ENCODE results near the gene ITPR1. TPM values are rescaled to one million over a fixed set of nuclear protein-coding genes. Genes with fewer than 3 reads are reported as not detected.

Gene ITPR1
- total and polyA plus RNA-seq, 4 experiments from 2014 or later: 6.1 to 72.8 (median 44.2) TPM

GRCh38 chr3:4853749-4854140 lies 360.6 kb downstream of the ITPR1 start:
- no peaks in the 10 kb centered on the region for H3K9me3 Mint-ChIP-seq
- peak overlapping the region; percentile 12 for H3K27ac ChIP-seq (ENCODE audit: low read depth, low read length)

GRCh38 chr3:4855676-4856075 lies 362.5 kb downstream of the ITPR1 start:
- Histone ChIP-seq H3K36me3 (ENCODE audit: insufficient read depth, low read length) (no peaks in the 10 kb centered on the region), H3K27me3 (ENCODE audit: insufficient read depth, low read length) (no peaks in the 10 kb centered on the region), H3K4me1 (ENCODE audit: insufficient read depth, low read length) (peaks cover 38% of the 10 kb centered on the region), H3K4me3 (ENCODE audit: low read length in 2 of 2) (no peak overlapping the region), H3K9me3 (ENCODE audit: control insufficient read depth in 1 of 2, low read length in 2 of 2) (no peaks in the 10 kb centered on the region), H3K27ac (ENCODE audit: low read depth, low read length) (no peak overlapping the region)
- H3K27ac Mint-ChIP-seq: peak overlapping the region in 5 of 7 donors; percentile 36 to 82 (median 63)
- no peaks in the 10 kb centered on the region for H3K27me3 Mint-ChIP-seq
- DNase-seq: peak in 1 of 5 donors; percentile 44
- CTCF ChIA-PET (ENCODE audit: partially characterized antibody): no interaction called here
- peaks cover 30 to 56% (median 48%) of the 10 kb centered on the region in 4 donors for H3K4me1 Mint-ChIP-seq
- H3K9me3 Mint-ChIP-seq: peaks cover 0 to 6% (median 4%) of the 10 kb centered on the region in 8 donors
- POLR2A ChIA-PET (ENCODE audit: partially characterized antibody): no interaction called here
- H3K4me3 Mint-ChIP-seq: peak overlapping the region in 3 of 8 donors; percentile 7 to 28 (median 9)
- peaks cover 8 to 23% of the 10 kb centered on the region in 2 donors for H3K36me3 Mint-ChIP-seq
- intact Hi-C loops (cut with micrococcal nuclease): loop anchor here (1.0 kb wide), 1 partner anchor 8 kb away; no protein-coding TSS in a partner anchor

More at GRCh38 chr3:4853749-4854140, 360.6 kb downstream of the ITPR1 start:
- Mint-ChIP-seq H3K4me1 (peaks cover 45 to 75% (median 64%) of the 10 kb centered on the region in 4 donors), H3K4me3 (peak overlapping the region in 3 of 8 donors; percentile 8 to 64 (median 40)), H3K27me3 (no peaks in the 10 kb centered on the region), H3K27ac (peak overlapping the region; percentile 32 to 95 (median 77)), H3K36me3 (peaks cover 6 to 20% of the 10 kb centered on the region in 2 donors)
- DNase-seq: no peak
- no peaks in the 10 kb centered on the region for H3K9me3 ChIP-seq (ENCODE audit: control insufficient read depth in 1 of 2, low read length in 2 of 2)
- no peaks in the 10 kb centered on the region for H3K36me3 ChIP-seq (ENCODE audit: insufficient read depth, low read length)
- POLR2A ChIA-PET (ENCODE audit: partially characterized antibody): interaction anchor here (0.6 to 1.9 kb wide), 3 partner anchors 15 to 125 kb away, joined by 4 to 8 read pairs (median 5); no protein-coding TSS in a partner anchor
- H3K27me3 ChIP-seq (ENCODE audit: insufficient read depth, low read length): no peaks in the 10 kb centered on the region
- intact Hi-C loops (cut with micrococcal nuclease): no loop called here
- no peak overlapping the region for H3K4me3 ChIP-seq (ENCODE audit: low read length in 2 of 2)
- H3K4me1 ChIP-seq (ENCODE audit: insufficient read depth, low read length): peaks cover 57% of the 10 kb centered on the region
- CTCF ChIA-PET (ENCODE audit: partially characterized antibody): interaction anchor here (0.9 to 1.1 kb wide), 2 partner anchors 19 to 36 kb away, joined by 4 to 5 read pairs; no protein-coding TSS in a partner anchor

- Histone ChIP-seq H3K4me1 (ENCODE audit: insufficient read depth, low read length) (peaks cover 33% of the 10 kb centered on the region), H3K4me3 (ENCODE audit: low read length in 2 of 2) (no peak overlapping the region), H3K9me3 (ENCODE audit: control insufficient read depth in 1 of 2, low read length in 2 of 2) (no peaks in the 10 kb centered on the region), H3K27me3 (ENCODE audit: insufficient read depth, low read length) (no peaks in the 10 kb centered on the region), H3K36me3 (ENCODE audit: insufficient read depth, low read length) (no peaks in the 10 kb centered on the region), H3K27ac (ENCODE audit: low read depth, low read length) (no peak overlapping the region)
- peaks cover 9 to 25% of the 10 kb centered on the region in 2 donors for H3K36me3 Mint-ChIP-seq
- POLR2A ChIA-PET (ENCODE audit: partially characterized antibody): no interaction called here
- no peaks in the 10 kb centered on the region for H3K27me3 Mint-ChIP-seq
- intact Hi-C loops (cut with micrococcal nuclease): no loop called here
- H3K4me3 Mint-ChIP-seq: no peak overlapping the region
- H3K27ac Mint-ChIP-seq: peak overlapping the region in 3 of 7 donors; percentile 63 to 82 (median 81)
- H3K9me3 Mint-ChIP-seq: peaks cover 0 to 10% (median 5%) of the 10 kb centered on the region in 8 donors
- H3K4me1 Mint-ChIP-seq: peaks cover 25 to 52% (median 44%) of the 10 kb centered on the region in 4 donors
- CTCF ChIA-PET (ENCODE audit: partially characterized antibody): no interaction called here
- DNase-seq: no peak
Observed at GRCh38 chr3:4856136-4856535, 363.0 kb downstream of the ITPR1 start.

- intact Hi-C loops (cut with micrococcal nuclease): no loop called here
- peaks cover 11 to 27% of the 10 kb centered on the region in 2 donors for H3K36me3 Mint-ChIP-seq
- H3K4me1 Mint-ChIP-seq: peaks cover 21 to 47% (median 39%) of the 10 kb centered on the region in 4 donors
- no peak overlapping the region for H3K4me3 ChIP-seq (ENCODE audit: low read length in 2 of 2)
- H3K9me3 Mint-ChIP-seq: peaks cover 0 to 14% (median 8%) of the 10 kb centered on the region in 8 donors
- DNase-seq: no peak
- H3K27me3 ChIP-seq (ENCODE audit: insufficient read depth, low read length): no peaks in the 10 kb centered on the region
- peak overlapping the region in 3 of 7 donors; percentile 20 to 77 (median 21) for H3K27ac Mint-ChIP-seq
- no peaks in the 10 kb centered on the region for H3K27me3 Mint-ChIP-seq
- H3K9me3 ChIP-seq (ENCODE audit: control insufficient read depth in 1 of 2, low read length in 2 of 2): no peaks in the 10 kb centered on the region
- H3K27ac ChIP-seq (ENCODE audit: low read depth, low read length): no peak overlapping the region
- H3K4me1 ChIP-seq (ENCODE audit: insufficient read depth, low read length): peaks cover 29% of the 10 kb centered on the region
- H3K36me3 ChIP-seq (ENCODE audit: insufficient read depth, low read length): no peaks in the 10 kb centered on the region
- no peak overlapping the region for H3K4me3 Mint-ChIP-seq
- CTCF ChIA-PET (ENCODE audit: partially characterized antibody): no interaction called here
- POLR2A ChIA-PET (ENCODE audit: partially characterized antibody): no interaction called here
Observed at GRCh38 chr3:4856564-4856963, 363.4 kb downstream of the ITPR1 start.

GRCh38 chr3:4856986-4857385 lies 363.8 kb downstream of the ITPR1 start:
- H3K9me3 Mint-ChIP-seq: peaks cover 0 to 19% (median 8%) of the 10 kb centered on the region in 8 donors
- H3K4me1 ChIP-seq (ENCODE audit: insufficient read depth, low read length): peaks cover 26% of the 10 kb centered on the region
- H3K4me3 Mint-ChIP-seq: no peak overlapping the region
- no peak overlapping the region for H3K27ac Mint-ChIP-seq
- no peak overlapping the region for H3K4me3 ChIP-seq (ENCODE audit: low read length in 2 of 2)
- H3K4me1 Mint-ChIP-seq: peaks cover 21 to 43% (median 36%) of the 10 kb centered on the region in 4 donors
- no peak for DNase-seq
- intact Hi-C loops (cut with micrococcal nuclease): no loop called here
- ChIA-PET CTCF (ENCODE audit: partially characterized antibody) (no interaction called here), POLR2A (ENCODE audit: partially characterized antibody) (no interaction called here)
- H3K36me3 Mint-ChIP-seq: peaks cover 14 to 27% of the 10 kb centered on the region in 2 donors
- H3K27me3 ChIP-seq (ENCODE audit: insufficient read depth, low read length): no peaks in the 10 kb centered on the region
- H3K27ac ChIP-seq (ENCODE audit: low read depth, low read length): no peak overlapping the region
- no peaks in the 10 kb centered on the region for H3K27me3 Mint-ChIP-seq
- peaks cover 0 to 2% of the 10 kb centered on the region in 2 donors for H3K9me3 ChIP-seq (ENCODE audit: control insufficient read depth in 1 of 2, low read length in 2 of 2)
- no peaks in the 10 kb centered on the region for H3K36me3 ChIP-seq (ENCODE audit: insufficient read depth, low read length)

GRCh38 chr3:4859788-4860187 lies 366.6 kb downstream of the ITPR1 start:
- no peaks in the 10 kb centered on the region for H3K27me3 Mint-ChIP-seq
- H3K27ac Mint-ChIP-seq: peak overlapping the region in 1 of 7 donors; percentile 22
- no peaks in the 10 kb centered on the region for H3K27me3 ChIP-seq (ENCODE audit: insufficient read depth, low read length)
- CTCF ChIA-PET (ENCODE audit: partially characterized antibody): interaction anchor here (1.1 to 2.1 kb wide), 2 partner anchors 10 to 148 kb away, joined by 3 to 10 read pairs; no protein-coding TSS in a partner anchor
- intact Hi-C loops (cut with micrococcal nuclease): no loop called here
- H3K9me3 Mint-ChIP-seq: peaks cover 0 to 28% (median 13%) of the 10 kb centered on the region in 8 donors
- no peak overlapping the region for H3K4me3 Mint-ChIP-seq
- DNase-seq: no peak
- peaks cover 8 to 25% (median 20%) of the 10 kb centered on the region in 4 donors for H3K4me1 Mint-ChIP-seq
- no peaks in the 10 kb centered on the region for H3K36me3 ChIP-seq (ENCODE audit: insufficient read depth, low read length)
- no peak overlapping the region for H3K27ac ChIP-seq (ENCODE audit: low read depth, low read length)
- H3K4me3 ChIP-seq (ENCODE audit: low read length in 2 of 2): no peak overlapping the region
- H3K36me3 Mint-ChIP-seq: peaks cover 31 to 43% of the 10 kb centered on the region in 2 donors
- H3K9me3 ChIP-seq (ENCODE audit: control insufficient read depth in 1 of 2, low read length in 2 of 2): peaks cover 0 to 3% of the 10 kb centered on the region in 2 donors
- POLR2A ChIA-PET (ENCODE audit: partially characterized antibody): interaction anchor here (1.5 kb wide), 1 partner anchor 29 kb away, joined by 4 read pairs; no protein-coding TSS in a partner anchor
- peaks cover 10% of the 10 kb centered on the region for H3K4me1 ChIP-seq (ENCODE audit: insufficient read depth, low read length)

- no peak for DNase-seq
- peaks cover 0 to 28% (median 13%) of the 10 kb centered on the region in 8 donors for H3K9me3 Mint-ChIP-seq
- H3K4me1 Mint-ChIP-seq: peaks cover 16 to 18% (median 17%) of the 10 kb centered on the region in 4 donors
- H3K27me3 ChIP-seq (ENCODE audit: insufficient read depth, low read length): no peaks in the 10 kb centered on the region
- intact Hi-C loops (cut with micrococcal nuclease): no loop called here
- ChIA-PET CTCF (ENCODE audit: partially characterized antibody) (interaction anchor here (1.1 kb wide), 1 partner anchor 118 kb away, joined by 3 read pairs; no protein-coding TSS in a partner anchor), POLR2A (ENCODE audit: partially characterized antibody) (no interaction called here)
- H3K27ac Mint-ChIP-seq: no peak overlapping the region
- no peaks in the 10 kb centered on the region for H3K36me3 ChIP-seq (ENCODE audit: insufficient read depth, low read length)
- H3K4me1 ChIP-seq (ENCODE audit: insufficient read depth, low read length): peaks cover 21% of the 10 kb centered on the region
- H3K27ac ChIP-seq (ENCODE audit: low read depth, low read length): no peak overlapping the region
- H3K27me3 Mint-ChIP-seq: no peaks in the 10 kb centered on the region
- H3K36me3 Mint-ChIP-seq: peaks cover 23 to 27% of the 10 kb centered on the region in 2 donors
- H3K4me3 Mint-ChIP-seq: no peak overlapping the region
- H3K4me3 ChIP-seq (ENCODE audit: low read length in 2 of 2): no peak overlapping the region
- H3K9me3 ChIP-seq (ENCODE audit: control insufficient read depth in 1 of 2, low read length in 2 of 2): peaks cover 0 to 3% of the 10 kb centered on the region in 2 donors
Observed at GRCh38 chr3:4862973-4863372, 369.8 kb downstream of the ITPR1 start.
